Uterus (tissue), 2 donors: ENCODE results near the gene IRF7.

ENCODE experiments used
- POLR2A ChIP-seq, 2 donors: fragments of 450-650 bp; IDR thresholded peaks; one replicate each; pipeline ENCODE4 v1.6.1; 2016; ENCODE audit warnings: antibody characterized with exemption in 2 of 2, mild to moderate bottlenecking in 1 of 2, moderate library complexity in 1 of 2
- TF ChIP-seq, protein P1 (sequence below), 4 experiments: fragments of 200-600 bp in 2 of 4; fragments of 450-650 bp in 2 of 4; sonication (generic) in 2 of 4; IDR thresholded peaks; one replicate each; pipeline ENCODE4 v1.5.1; 2016 to 2019; ENCODE audit warnings: antibody characterized with exemption in 4 of 4, mild to moderate bottlenecking in 2 of 4, moderate library complexity in 1 of 4

- TF ChIP-seq, protein P1, sequence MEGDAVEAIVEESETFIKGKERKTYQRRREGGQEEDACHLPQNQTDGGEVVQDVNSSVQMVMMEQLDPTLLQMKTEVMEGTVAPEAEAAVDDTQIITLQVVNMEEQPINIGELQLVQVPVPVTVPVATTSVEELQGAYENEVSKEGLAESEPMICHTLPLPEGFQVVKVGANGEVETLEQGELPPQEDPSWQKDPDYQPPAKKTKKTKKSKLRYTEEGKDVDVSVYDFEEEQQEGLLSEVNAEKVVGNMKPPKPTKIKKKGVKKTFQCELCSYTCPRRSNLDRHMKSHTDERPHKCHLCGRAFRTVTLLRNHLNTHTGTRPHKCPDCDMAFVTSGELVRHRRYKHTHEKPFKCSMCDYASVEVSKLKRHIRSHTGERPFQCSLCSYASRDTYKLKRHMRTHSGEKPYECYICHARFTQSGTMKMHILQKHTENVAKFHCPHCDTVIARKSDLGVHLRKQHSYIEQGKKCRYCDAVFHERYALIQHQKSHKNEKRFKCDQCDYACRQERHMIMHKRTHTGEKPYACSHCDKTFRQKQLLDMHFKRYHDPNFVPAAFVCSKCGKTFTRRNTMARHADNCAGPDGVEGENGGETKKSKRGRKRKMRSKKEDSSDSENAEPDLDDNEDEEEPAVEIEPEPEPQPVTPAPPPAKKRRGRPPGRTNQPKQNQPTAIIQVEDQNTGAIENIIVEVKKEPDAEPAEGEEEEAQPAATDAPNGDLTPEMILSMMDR (IDR thresholded peaks at IDR 0.05): no peak
- TF ChIP-seq POLR2A (IDR thresholded peaks at IDR 0.05): no peak
These were observed 48.6 kb downstream of the IRF7 start for GRCh38 chr11:567011-567628.
